GM18870 (cell line): ENCODE results near the gene EIF3I.

Source experiments
- ATAC-seq: cut with Tn5 transposase; IDR thresholded peaks from one replicate; pipeline ENCODE4 v1.9.1; 2021; ENCODE audit warnings: moderate library complexity; ENCODE audit not compliant: unreplicated experiment

EIF3I gene

DNA sequence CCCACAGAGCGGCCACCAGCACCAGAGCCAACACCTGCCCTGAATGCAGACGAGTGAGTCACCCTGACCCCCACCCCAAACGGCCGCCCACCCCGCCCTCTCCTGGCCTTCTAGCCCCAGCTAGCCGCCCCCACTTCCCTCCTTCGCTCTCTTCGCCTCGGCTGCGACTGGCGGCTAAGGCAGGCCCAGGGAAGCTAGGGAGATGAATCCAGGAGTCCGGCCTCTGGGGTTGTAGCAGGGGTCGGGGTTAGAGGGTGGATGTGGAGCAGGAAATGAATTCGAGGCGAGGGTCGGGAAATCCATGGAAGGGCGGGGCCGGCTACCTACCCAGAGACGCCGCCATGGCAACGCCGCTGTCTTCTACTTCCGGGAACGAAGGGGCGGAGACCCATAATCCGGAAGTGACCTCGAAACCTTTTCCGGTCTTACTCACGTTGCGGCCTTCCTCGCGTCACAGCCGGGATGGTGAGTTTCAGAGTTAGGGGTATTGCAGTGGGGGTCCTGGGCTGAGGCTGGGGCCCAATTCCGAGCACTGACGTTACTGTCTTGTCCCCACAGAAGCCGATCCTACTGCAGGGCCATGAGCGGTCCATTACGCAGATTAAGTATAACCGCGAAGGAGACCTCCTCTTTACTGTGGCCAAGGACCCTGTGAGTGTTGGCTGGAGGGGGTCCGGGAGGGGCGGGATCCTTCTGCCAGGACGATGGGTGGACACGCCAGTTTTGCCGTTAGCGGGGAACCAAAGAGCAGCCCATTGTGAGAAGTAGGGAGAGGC lies at the start of gene EIF3I, which contains the start of gene TMEM234:
EIF3I (plus strand) TSS at position 428 of the 776 bp plus-strand sequence; CDS start at position 463, 35 bp downstream.
TMEM234 (minus strand) TSS at position 374 of the 776 bp plus-strand sequence; CDS start at position 343, 31 bp downstream.
- ATAC-seq = peak; percentile 83

DNA sequence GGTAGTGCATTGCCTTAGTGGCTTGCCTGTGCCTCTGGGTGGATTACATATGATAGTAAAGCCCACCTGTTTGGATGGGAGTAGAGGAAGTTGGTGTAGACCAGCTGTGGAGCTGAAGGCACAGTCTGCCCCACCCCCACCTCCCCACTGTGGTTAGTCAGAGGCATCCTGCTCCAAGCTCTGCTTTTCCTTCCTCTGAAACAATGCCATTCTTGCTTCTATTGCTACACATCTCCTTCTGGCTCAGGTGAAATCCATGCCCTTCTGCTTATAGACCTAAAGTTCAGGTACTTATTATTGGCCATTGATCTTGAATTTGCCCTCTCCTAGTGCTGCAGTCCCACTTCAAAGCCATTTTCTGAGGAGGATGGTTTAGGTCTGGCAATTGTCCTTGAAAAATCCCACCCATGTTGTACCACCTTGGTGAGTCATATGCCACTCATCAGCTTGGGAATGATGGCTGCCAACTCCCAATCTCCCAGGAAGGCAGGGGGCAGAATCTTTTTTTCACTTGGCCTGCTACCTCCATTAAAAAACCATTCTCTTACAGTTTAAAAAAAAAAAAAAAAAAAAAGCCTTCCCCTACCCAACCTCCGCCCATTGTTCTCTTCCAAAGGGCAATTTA lies 49.5 kb upstream of the EIF3I start:
- ATAC-seq = no peak

DNA sequence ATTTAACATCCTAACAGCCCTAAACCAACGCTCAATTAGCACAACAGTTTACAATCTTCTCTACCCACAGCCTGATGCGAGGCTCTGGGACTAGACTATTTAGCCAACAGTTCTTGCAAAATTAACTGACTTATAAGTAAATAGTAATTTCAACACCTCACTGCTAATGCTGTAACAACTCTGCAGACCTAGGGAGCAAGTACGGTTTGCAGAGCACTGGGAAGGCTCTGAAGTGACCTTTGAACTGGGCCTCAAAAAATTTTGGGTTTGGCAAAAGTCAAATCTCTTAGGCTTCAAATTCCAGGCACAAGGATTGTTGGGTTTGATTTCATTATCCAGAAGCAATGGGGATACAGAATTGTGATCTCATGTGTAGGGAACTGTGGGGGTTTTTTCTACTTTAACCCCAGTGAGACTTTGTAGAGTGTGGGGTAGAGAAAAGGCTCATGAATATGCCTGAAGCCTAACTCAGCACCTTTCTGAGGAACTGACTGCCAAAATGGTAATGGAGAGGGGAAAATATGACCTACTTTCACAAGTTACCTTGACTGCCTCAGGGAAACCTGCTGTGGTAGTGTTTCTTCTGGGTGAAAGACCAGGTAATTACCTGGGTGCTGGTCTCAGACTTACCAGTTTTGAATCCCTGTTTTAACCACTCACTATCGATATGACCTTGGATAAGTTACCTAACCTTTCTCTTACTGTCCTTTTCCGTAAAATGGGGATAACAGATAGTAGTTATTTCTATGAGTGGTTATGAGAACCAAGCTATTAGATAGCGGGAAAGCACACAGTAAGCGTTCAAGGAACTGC lies 43.6 kb upstream of the EIF3I start:
- no peak for ATAC-seq

DNA sequence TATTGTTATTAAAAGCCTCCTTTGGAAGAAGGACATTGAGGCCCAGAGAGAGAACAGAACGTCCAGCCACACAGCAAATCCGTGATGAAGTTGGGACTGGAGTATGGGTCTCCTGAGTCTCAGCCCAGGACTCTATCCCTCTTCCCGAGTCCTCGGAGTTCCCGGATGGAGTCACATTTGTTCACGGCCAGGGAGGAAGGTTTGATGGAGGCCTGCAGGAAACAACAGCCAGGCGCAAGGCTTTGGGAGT lies 43.1 kb upstream of the EIF3I start:
- ATAC-seq = no peak

DNA sequence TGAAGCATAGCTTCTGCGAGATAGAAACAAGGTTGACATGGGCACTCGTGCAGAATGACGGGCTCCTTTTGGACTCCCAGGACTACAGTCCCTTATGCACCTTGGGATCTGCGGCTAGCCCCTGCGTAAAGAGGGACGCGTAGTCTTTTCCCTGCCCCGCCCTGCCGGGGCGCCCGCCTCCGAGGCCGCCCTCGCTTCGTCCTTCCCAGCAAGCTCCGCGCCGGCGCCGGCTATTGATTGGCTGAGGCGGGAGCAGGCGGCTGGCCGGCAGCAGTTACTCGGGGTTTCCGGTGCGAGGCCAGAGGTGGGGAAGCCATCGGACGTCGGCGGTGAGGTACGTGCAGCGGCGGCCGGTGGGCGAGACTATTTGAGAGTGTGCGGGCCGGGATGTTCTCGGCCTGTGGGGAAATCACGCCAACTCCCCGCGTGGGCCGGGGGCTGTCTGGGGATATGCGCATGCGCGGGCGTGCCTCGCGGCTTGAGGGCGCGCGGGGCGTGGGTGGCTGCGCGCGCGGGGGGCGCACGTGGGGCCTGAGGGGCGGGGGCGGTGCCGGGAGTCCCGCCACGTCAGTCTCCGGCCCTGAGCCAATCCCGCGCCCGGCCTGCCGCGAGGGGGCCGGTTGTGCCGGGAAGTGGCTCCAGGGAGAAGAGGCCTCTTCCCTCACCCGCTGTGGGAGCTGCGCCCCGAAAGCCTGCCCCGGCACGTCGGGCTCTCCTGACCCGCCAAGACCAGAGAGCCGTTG lies 42.6 kb upstream of the EIF3I start, which contains the start of gene TXLNA:
TXLNA (plus strand) TSS at position 233 of the 743 bp plus-strand sequence. CDS start 671 bp downstream, outside the sequence.
- ATAC-seq = peak; percentile 61

DNA sequence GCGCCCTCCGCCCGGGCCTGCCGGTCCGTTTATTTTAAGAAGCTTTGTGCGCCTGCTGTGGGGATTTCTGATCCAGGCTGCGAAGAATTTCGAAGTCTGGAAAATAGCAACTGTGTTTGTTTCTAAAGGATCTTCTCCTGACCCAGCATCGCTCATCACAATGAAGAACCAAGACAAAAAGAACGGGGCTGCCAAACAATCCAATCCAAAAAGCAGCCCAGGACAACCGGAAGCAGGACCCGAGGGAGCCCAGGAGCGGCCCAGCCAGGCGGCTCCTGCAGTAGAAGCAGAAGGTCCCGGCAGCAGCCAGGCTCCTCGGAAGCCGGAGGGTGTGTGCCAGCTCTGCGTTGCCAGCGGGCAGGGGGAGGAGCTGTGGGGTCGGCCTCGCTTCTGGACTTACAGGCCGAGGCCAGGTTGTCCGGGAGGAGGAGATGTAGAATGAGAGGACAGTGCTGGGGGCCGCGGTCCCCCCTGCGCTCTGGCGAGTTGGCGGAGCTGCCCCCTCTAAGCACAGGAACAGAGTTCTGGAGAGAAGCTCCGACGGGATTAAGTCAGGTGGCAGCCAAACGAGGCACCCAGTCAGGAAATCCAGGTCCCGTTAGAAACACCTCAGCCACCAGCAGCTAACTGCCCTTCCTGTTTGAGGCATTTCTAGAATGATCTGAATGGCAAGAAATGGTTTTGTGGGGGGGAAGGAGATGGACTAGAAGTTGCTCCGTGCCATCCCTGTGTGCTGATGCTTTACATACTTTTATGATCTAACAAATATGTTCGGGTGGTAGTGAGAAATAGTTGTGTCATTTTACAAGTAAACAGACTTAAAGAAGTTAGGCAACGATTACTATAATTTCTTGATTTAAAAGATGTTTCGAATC lies 41.8 kb upstream of the EIF3I start:
- no peak for ATAC-seq

DNA sequence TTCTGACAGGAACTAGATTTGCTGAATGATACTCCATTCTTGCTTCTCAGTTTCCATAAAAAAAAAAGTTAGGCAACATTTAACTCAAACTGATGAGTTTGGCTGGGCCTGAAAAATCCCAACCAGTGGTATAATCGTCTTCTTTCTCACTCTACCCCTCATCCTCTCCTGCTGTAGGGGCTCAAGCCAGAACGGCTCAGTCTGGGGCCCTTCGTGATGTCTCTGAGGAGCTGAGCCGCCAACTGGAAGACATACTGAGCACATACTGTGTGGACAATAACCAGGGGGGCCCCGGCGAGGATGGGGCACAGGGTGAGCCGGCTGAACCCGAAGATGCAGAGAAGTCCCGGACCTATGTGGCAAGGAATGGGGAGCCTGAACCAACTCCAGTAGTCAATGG lies 41.1 kb upstream of the EIF3I start:
- no peak for ATAC-seq

DNA sequence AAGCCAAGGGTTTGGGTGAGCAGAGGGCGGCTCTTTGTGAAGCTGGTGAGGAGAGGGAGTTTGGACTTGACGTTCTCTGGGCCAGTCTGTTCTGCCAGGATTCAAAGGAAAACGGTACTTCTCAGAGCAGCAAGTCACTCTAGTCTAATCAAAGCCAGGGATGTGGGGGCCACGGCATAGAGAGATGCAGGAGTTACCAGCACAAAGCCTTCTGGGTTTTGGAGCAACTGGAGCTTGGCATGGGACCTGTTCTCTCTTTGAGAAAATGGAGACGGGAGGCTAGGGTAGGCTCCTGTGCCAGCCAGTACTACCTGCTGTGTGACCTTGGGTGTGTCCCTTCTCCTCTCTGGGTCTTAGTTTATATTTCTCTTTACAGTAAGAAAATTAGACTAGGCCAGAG lies 40.6 kb upstream of the EIF3I start:
- ATAC-seq = no peak

DNA sequence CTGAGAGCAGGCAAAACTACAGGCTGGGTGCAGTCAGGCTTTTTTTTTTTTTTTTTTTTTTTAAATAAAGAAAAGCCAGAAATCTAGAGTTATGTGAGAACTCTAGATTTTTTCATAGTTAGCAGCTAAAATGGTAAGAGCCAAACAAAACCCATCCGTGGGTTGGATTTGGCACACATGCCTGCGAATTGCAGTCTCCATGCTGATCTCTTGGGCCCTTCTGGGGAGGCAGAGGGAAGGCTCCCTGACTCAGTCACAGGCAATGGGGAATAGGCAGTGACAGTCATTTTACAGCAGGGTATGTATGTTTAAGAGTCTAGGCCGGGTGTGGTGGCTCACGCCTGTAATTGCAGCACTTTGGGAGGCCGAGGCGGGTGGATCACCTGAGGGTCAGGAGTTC lies 40.1 kb upstream of the EIF3I start:
- no peak for ATAC-seq

DNA sequence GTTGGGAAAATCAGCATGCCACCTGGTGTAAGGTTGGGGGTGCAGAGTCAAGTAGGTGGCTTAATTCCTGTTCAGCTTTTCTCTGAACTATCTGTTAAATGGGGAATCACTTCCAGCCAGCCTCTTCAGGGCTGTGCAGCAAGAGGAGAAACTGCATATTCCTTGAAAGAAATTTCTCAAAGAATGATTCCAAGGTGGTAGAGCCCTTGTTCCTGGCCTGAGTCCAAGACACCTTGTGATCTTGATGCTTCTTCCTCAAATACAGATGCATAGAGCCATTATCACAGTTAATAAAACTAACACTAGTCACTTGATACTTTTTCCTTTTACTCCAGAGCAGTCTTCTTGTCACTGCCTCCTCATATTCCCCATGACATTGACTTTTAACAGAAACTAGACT lies 37.6 kb upstream of the EIF3I start:
- ATAC-seq = no peak

DNA sequence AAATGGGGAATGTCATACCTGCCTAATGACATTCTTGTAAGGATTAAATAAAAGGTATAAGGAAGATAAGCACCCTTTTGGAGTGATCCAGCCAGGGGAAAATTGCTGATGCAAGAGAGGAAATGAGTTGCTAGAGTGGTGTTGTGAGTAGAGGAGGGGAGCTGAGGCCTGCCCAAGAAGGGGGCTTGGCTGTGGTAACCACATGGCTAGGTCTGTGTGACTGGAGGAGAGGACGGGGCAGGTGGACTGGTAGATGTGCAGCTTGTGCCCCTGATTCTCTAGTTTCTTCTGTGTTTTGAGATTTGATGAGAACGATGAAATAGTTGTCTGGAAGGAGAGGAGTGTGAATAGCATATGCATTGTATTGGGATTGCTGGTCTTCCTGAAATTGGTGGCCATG lies 36.1 kb upstream of the EIF3I start:
- no peak for ATAC-seq

DNA sequence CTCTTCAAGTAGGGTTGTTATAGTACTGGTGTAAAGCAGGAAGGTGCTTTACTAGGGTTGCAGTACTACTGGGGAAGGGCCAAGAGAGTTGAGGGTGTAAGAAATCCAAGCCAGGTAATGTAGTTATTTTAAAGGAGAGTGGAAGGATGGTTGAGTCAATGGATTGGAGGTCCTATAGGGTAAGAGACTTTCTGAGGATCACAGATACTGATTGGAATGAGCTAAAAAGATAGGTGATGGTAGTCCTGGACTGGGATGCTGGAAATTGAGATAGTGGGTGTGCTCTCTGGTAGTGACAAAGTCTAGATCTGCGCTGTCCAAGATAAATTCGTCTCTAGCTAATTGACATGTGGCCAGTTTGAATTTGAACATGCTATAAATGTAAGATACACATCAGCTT lies 35.7 kb upstream of the EIF3I start:
- no peak for ATAC-seq

DNA sequence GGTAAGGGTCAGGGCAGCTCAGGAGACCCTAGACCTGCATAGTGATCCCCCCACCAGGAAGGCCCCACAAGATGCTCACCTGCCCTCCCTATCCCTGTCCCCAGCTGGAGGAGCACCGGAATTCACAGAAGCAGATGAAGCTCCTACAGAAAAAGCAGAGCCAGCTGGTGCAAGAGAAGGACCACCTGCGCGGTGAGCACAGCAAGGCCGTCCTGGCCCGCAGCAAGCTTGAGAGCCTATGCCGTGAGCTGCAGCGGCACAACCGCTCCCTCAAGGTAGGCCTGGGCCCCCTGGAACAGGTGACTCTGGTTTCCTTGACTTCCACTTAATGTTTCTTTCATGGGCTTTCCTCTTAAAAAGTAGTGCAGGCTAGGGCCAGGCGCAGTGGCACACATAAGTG lies 34.4 kb upstream of the EIF3I start:
- ATAC-seq = no peak

DNA sequence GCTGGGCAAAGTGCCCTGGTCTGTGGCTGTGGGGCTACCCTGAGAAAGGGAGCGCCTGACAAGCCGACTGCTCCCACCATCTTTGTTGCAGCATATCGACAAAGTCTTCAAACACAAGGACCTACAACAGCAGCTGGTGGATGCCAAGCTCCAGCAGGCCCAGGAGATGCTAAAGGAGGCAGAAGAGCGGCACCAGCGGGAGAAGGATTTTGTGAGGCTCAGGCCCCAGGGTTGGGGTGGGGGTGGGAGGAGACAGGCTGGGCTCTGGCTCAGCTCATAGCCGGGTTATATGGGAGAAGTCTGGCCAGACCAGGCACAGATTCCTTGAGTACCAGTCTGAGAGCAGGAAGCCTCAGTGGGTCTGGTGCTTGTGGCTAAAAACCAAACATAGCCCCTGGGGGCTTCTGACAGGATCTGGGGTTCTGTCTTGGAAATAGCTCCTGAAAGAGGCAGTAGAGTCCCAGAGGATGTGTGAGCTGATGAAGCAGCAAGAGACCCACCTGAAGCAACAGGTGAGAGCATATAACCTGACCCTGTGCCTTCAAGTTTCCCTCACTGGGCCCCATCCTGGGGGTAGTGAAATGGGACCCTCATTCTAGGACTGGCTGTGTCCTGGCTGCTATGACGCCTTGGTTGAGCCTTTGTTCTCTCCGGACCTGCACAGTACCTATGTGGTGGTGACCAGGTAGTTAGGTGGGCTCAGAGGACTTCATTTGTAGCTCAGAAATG lies 29.8 kb upstream of the EIF3I start:
- ATAC-seq = no peak

DNA sequence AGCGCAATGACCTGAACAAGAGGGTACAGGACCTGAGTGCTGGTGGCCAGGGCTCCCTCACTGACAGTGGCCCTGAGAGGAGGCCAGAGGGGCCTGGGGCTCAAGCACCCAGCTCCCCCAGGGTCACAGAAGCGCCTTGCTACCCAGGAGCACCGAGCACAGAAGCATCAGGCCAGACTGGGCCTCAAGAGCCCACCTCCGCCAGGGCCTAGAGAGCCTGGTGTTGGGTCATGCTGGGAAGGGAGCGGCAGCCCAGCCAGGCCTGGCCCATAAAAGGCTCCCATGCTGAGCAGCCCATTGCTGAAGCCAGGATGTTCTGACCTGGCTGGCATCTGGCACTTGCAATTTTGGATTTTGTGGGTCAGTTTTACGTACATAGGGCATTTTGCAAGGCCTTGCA lies 27.2 kb upstream of the EIF3I start:
- ATAC-seq = no peak

DNA sequence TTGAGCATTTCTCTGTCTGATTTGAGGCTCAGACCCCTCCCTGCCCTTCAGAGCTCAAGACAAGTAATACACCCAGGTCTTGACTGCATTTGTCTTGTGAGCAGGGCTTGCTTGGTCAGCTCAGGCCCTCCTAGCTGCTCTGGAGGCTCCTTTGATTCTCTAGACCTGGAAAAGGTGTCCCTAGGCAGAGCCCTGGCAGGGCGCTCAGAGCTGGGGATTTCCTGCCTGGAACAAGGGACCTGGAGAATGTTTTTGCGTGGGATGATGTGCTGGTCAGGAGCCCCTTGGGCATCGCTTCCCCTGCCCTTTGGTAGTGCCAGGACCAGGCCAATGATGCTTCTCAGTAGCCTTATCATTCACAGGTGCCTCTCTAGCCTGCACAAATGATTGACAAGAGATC lies 26.7 kb upstream of the EIF3I start:
- ATAC-seq = no peak

DNA sequence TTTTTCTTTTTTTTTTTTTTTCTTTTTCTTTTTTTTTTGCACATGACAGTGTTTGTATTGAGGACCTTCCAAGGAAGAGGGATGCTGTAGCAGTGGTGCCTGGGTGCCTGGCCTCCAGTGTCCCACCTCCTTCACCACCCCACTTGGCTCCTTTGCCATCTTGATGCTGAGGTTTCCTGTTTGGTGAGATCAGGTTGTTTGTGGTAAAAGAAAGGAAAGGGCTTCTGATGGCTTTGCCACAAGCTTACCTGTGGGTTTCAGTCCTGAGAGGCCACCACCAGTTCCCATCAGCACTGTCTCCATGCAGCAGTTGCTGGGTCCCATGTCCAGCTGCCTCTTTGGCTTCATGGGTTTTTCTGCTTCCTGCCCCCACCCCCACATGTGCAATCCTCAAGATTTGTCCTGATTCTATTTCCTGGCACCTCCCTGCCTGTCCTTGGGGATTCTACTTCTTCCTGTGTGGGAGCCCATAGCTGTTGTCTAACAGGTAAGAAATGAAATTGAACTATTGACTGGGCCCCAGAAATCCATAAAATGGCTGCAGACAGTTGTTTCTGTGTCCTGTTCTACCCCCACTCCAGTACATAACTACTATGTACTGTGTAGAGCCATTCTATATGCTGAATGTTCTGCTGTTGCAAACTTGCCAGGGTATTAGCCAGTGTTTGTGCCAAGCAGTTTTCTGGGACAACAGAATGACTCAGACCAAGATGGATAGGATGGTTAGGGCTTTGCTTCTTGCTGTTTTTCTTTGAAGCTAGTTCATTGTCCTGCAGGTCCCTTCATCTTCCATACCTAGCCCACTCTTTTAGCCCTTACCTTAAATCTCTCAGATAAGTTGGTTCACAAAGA lies 26.0 kb upstream of the EIF3I start:
- no peak for ATAC-seq

DNA sequence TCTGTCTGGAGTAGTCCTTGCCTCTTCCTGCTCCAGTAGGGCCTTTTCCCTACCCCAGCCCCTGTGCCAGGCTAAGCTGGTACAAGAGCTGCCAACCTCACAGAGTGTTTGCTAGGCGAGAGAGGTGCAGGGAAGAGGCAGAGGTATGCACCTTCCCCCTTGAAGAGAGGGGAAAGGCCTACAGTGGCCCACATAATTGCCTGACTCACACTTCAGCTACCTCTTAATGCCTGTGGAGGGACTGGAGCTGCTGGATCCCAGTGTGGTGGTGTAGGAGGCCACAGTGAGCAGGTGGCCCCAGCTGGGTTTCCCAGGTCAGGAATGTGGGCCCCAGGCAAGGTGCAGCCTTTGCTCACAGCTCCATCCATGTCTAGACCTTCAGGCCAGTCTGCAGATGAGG lies 25.1 kb upstream of the EIF3I start:
- no peak for ATAC-seq

DNA sequence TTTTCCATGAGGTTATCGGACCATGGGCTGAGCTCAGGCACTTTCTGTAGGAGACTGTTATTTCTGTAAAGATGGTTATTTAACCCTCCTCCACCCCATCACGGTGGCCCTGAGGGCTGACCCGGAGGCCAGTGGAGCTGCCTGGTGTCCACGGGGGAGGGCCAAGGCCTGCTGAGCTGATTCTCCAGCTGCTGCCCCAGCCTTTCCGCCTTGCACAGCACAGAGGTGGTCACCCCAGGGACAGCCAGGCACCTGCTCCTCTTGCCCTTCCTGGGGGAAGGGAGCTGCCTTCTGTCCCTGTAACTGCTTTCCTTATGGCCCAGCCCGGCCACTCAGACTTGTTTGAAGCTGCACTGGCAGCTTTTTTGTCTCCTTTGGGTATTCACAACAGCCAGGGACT lies 24.4 kb upstream of the EIF3I start:
- ATAC-seq = no peak
